GM18505 (cell line): Measurements from ENCODE around the gene PTP4A1.

Experiments
- ATAC-seq: cut with Tn5 transposase; IDR thresholded peaks from one replicate; pipeline ENCODE4 v1.9.1; 2021; ENCODE audit not compliant: unreplicated experiment
- POLR2A ChIP-seq: IDR thresholded peaks from 4 replicates; pipeline ENCODE4 v1.6.1; 2011; ENCODE audit warnings: borderline replicate concordance; ENCODE audit not compliant: insufficient read depth, insufficient read length; ENCODE audit errors: extremely low read depth

Gene PTP4A1

GRCh38 chr6:63615590-63615989 lies 43.3 kb downstream of the PTP4A1 start:
- ATAC-seq: no peak
- TF ChIP-seq POLR2A: no peak
